NCI-H1436 treated with DMSO at 0.1 percent for 48 hours (cell line): ENCODE measurements around the gene SCGB2B2.
"Not testable (repeated sequence)": the region's sequence is repeated elsewhere in the genome, so short reads cannot be mapped to it uniquely, and the experiment has no call there.

Experiments
- DNase-seq: peaks from one replicate; lab custom pipeline; 2025; lab: John Stamatoyannopoulos, UW

SCGB2B2 gene

DNA sequence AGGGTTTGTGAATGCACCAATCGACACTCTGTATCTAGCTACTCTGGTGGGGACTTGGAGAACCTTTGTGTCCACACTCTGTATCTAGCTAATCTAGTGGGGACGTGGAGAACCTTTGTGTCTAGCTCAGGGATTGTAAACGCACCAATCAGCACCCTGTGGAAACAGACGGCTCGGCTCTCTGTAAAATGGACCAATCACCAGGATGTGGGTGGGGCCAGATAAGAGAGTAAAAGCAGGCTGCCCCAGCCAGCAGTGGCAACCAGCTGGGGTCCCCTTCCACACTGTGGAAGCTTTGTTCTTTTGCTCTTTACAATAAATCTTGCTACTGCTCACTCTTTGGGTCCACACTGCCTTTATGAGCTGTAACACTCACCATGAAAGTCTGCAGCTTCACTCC, 8.3 kb downstream of the SCGB2B2 start:
- DNase-seq = not testable (repeated sequence)

DNA sequence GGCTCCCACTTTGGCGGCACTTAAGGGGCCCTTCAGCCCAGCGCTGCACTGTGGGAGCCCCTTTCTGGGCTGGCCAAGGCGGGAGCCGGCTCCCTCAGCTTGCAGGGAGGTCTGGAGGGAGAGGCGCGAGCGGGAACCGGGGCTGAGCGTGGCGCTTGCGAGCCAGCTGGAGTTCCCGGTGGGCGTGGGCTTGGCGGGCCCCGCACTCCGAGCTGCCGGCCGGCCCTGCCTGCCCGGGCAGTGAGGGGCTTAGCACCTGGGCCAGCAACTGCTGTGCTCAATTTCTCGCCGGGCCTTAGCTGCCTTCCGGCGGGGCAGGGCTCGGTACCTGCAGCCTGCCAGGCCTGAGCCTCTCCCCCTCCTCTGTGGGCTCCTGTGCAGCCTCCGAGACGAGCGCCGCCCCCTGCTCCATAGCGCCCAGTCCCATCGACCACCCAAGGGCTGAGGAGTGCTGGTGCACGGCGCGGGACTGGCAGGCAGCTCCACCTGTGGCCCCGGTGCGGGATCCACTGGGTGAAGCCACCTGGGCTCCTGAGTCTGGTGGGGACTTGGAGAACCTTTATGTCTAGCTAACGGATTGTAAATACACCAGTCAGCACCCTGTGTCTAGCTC, 8.8 kb downstream of the SCGB2B2 start:
- not testable (repeated sequence) for DNase-seq

DNA sequence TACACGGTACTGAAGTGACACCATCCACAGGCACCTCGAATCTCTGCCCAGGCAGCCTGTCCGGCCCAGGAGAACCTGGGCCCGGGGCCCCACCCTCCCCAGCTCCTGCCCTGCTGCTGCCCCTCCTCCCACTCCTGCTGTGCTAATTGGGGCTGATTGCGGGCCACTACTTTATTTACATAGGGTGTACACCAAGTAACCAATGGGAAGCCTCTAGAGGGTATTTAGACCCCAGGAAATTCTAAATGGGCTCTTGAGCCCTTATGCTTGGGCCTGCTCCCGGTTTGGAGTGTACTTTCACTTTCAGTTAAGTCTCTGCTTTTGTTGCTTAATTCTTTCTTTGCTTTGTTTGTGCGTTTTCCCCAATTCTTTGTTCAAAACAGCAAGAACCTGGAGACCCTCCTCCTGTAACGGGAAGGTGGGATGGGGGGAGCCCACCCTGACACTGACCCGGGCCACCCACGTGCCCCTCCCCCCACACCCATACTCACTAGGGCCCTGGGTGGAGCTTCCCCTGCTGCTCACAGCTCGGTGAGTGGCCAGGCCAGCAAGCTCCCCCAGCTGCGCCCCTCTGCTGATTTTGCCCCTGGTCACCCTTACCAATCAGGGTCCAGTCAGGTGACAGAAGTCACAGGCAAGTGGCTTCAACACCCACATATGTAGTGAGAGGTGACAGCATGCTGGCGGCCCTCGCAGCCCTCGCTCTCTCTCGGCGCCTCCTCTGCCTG, 9.4 kb downstream of the SCGB2B2 start:
- DNase-seq = no peak

DNA sequence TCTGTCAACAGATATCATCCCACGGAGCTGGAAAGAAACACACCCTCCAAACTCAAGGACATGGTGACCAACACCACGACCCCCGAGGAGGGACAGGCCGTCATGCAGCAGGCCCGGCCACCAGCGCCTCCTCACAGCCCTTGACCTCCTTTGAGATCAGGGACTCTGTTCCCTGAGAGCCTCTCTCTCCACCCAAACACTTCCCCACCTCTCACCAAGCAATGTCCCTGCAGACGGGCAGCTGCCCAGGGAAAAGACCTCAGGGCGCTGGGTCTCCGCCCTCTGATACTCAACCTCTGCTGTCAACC, 10.0 kb downstream of the SCGB2B2 start:
- DNase-seq = no peak

DNA sequence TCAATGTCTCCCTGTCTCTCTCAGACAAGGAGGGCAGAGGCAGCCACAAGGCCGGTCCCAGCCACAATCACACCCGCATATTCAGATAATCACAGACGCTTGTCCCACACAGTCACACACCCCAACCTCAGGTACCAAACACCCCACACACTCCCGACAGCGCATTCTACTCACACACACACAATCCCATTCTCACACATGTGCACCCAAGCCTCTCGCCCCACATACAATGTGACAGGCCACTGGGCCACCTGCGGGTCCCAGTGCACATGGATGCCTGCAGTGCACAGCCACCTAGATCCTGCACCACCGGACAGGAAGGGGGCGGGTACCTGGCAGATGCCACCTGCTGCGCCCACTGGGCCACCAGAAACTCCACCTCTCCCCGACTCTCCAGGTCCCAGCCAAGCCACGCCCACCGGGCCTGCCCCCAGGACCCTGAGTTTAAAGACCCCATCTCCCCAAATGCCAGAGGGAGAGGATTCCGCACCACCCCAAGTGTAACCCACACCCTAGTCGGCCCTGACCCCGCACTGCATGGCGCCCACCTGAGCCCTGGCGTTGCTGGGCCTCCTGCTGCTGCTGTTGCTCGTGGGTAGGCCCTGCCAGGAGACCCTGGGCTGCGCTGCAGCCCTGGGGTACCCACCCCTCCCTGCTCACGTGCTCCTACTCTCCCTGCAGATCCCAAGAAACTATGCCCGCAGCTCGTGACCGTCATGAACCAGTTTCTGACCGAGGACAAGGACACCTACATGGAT, 10.6 kb downstream of the SCGB2B2 start:
- DNase-seq = no peak

DNA sequence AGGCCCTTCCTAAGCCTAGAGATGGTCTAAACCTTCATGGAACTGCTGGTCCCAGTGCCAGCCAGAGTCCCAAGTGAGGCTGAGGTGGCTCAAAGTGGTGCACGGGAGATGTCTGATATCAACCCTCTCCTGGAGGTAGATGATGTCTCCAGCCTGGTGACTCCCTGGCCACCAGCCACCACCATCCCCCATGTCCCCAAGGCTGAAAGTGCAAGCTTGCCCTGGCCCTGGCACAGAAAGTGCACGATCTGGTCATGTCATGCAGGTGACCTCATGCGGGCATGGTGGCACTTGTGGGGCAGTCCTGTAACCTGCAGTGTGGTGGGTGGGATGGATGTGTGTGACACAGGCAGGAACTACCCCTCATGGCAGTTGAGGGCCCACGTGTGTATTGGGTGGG, 11.7 kb downstream of the SCGB2B2 start:
- not testable (repeated sequence) for DNase-seq

DNA sequence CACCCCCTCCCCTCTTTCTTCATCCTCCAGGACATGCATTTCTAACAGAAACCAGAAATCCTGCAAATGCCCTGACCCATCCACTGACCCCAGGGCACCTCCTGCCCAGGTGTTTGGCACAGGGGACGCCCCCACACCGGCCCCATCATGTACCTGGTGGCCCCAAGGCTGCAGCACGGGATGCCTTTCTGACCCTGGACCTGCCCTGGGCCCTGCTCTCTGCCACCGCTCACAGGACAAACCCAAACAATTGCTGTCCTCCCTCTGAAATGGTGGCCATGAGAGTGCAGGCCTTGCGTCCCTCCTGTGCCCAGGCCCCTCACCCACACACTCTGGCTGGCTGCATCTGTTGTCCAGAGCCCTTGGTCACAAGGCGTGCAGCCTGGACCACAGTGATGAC, 12.1 kb downstream of the SCGB2B2 start:
- no peak for DNase-seq

DNA sequence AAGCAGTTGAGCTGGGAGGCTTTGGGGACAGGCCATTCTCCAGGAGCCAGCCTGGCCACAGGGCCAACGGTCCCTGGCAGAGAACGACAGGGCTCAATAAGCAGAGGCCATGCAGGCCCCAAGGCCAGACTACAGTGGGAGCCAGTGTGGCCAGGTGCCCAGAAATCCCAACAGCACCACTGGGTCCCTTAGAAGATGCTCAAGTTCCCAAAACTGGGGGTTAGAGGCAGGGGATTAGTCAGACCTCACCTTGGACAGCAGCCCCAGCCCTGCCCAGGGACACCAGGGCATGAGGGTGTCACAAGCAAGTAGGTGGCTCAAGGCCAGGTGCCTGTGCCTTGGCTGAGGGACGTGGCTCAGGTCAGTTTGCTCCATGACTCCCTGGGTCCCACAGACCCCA, 12.8 kb downstream of the SCGB2B2 start:
- no peak for DNase-seq

DNA sequence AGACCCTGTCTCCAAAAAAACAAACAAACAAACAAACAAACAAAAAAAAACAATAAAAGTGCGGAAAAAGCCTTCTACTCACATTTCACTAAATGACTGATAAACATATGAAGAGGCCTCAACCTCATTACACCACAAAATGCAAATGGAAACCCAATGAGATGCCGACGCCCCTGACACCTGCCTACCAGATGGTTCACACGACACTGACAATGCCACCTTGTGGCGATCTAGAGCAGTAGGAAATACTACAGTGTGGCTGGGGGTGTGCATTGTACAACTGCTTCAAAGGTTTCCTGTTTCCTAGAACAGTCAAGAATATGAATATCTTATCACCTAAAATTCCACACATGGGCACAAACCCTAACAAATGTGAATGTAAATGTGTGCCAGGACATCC, 14.0 kb downstream of the SCGB2B2 start:
- no peak for DNase-seq

DNA sequence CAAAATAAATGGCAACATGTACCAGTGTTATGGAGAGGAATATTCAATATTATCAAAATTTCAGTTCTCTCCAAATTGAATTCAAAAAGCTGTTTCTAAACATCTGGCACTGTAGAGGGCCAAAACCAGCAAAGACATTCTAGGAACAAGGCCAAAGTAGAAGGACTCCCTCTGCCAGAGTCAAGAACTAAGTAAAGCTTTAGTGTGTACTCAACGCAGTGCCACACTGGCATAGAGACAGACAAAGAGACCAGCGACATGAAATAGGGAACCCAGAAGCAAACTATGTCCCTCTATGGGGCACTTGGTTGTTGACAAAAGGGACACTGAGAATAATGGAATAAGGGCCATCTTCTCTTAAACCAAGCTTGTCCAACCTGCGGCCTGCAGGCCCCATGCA, 15.6 kb downstream of the SCGB2B2 start:
- DNase-seq = no peak

DNA sequence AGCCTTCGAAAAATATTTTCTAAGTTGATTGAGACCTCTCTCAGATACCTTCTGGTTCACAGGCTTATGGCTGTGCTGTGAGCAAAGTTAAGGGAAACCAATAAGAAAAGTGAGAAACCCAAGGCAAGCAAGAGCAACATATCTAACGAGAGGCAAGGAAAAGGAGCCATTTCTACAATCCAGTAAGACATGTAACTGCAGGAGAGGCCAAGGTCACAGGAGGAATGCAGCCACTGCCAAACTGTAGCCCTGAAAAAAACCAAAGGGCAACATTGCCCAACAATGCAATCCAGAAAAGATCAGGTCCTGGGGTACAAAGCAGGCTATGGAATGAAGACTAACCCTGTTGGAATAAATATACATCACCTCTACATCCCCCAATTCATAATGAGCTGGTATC, 21.3 kb downstream of the SCGB2B2 start:
- DNase-seq = no peak

DNA sequence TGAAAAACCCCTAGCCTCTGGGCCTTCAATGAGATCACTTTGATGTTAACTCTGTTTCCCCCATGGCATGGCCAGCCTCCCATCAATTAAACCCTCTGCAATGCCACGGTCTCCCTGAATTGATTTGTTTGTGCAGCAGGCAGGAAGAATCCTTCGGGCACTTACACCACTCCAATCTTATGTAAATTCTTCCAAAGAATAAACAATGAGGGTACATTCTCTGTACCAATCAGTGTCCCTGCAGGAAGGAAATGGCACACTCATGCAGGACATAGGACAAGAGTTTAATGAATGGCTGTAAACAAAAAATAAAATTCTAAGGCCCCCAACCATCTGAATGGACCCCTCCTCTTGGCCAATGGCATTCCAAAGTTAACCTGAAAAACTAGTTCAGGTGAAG, 22.2 kb downstream of the SCGB2B2 start:
- DNase-seq = no peak

DNA sequence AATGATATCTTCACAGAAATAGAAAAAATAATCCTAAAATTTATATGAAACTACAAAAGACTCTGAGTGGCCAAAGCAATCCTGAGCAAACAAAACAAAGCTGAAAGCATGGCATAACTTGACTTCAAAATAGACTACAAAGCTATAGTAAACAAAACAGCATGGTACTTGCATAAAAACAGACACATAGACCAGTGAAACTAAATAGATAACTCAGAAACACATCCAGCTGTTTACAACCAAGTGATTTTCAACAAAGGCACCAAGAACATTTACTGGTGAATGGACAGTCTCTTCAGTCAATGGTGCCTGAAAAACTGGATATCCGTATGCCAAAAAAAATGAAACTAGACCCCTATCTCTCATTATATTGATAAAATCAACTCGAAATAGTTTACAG, 25.2 kb downstream of the SCGB2B2 start:
- no peak for DNase-seq

DNA sequence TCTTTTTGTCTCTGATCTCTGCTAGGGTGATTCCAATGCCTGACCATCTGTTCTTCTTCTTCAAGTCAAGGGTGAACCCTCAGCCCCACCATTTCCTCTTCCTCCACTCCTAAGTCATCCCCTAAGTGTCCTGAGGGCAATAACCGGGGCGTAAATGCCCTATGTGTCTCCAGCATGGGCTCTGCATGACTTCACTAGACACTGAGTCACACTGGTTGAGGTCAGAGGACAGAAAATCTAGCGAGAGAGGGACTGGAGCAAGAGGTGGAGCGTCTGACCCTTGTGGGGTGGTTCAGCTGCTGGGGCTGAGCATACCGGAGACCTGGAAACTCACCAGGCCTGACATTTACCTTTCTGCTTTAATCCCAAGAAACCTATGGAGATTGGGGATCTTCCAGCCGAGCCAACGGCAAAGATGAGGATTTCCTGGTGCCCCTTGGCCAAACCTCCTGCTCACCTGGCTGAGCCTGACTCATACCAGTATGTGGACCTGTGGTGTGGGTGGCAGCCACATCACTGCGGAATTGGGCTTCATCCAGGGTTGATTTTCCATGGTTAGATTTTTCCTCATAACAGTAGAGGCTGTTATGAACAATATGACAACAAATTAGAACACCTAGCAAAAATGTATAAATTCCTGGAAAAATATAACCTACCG, 26.9 kb downstream of the SCGB2B2 start:
- no peak for DNase-seq

DNA sequence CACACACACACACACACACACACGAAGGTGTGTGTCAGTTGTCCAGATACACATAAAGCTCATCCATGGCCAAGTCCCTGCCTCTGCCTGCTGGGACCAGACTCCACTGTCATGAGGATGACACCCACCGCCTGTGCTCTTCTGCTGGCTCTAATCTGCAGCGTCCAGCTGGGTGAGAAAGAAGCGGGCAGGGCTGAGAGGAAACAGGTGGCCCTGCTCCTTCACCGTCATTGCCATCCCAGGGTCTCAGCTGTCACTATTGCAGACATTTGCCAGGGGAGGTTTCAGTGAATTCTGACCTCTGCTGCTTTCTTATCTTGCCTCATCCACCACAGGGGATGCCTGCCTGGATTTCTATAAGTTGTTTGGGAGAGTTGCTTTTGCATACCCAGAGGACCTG, 31.4 kb downstream of the SCGB2B2 start:
- no peak for DNase-seq

DNA sequence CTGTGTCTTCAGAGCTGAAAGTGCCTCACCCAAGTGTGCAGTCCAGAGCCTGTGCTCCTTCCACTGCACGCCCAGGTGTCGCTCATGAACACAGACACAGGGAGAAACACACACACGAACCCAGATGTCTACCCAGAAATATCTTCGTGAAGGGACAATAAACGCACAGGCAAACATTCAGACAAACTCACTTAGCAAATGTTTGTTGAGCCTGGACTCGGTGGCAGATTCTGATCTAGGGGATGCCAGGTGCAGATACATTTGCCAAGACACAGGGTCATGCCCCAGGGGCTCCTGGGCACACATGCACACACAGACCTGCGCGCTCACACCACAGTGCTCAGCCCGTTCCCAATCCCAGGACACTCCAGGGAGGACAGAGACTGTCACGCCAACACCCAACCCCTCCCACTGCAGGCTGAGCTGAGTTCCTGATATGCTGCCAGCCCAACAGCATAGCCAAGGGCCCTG, 31.9 kb downstream of the SCGB2B2 start:
- no peak for DNase-seq

DNA sequence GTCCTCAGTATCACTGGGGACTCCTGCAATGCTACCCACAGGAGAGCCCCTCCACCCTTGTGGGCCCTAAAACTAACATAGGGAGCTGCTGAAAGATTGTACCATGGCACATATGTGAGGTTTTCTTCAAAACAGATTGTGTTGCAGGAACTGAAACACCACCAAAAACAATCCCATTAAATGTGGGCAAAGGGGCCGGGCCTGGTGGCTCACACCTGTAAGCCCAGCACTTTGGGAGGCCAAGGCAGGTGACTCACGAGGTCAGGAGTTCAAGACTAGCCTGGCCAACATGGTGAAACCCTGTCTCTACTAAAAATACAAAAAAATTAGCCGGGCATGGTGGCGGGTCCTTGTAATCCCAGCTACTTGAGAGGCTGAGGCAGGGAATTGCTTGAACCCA, 34.7 kb downstream of the SCGB2B2 start:
- no peak for DNase-seq

DNA sequence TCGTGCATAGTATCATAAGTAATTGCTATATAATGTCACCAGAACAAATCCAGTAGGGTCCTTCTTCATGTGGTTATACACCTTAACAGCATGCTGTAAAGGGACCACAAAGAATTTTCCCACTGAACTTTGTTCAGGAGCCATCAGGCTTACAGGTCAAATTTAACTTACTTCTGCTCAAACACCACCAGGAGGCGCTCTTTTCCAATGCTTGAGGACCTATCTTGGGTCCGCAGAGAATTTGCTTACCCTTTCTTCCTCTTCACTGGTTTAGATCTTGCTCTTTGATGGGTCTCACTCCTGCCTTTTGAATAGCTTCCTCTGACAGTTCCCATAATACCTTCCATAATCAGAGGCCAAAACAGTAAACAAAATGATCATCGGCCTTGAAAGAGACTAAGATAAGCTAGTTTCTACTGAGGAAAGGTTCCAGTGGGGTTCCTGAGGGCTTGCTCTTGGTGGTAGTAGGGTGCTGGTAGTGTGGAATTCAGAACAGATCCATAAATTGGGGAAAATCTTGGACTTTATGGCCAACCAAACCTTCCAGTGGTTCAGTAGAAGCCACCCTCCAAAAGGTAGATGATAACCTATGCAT, 37.4 kb downstream of the SCGB2B2 start:
- DNase-seq = no peak

DNA sequence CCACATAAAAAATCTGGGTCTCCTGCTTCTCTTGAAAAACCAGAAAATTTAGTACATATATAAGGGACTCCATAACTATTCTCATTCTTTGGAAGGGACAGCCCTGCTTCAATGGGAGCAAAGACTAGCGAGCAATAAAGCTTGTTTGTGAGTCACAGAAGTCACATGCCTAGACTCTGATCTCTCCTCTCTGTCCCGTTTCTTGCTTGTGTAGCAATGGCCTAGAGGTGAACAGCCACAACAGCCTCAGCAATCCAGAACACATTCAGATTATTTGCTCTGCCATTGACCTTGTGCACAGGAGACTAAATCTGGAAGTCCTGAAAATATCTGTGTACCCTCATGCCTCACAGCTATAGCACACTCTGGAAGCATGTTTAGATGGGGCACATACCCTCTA, 43.2 kb downstream of the SCGB2B2 start:
- DNase-seq = no peak
